ENCODE measurements around the gene C2CD2L. TPM values are rescaled to one million over a fixed set of nuclear protein-coding genes. Genes with fewer than 3 reads are reported as not detected.
A peak's percentile ranks its signal among the peaks of the same experiment; 100 is the strongest.

C2CD2L gene
- polyA plus RNA-seq, 1 donor, result 18.1 TPM

DNA sequence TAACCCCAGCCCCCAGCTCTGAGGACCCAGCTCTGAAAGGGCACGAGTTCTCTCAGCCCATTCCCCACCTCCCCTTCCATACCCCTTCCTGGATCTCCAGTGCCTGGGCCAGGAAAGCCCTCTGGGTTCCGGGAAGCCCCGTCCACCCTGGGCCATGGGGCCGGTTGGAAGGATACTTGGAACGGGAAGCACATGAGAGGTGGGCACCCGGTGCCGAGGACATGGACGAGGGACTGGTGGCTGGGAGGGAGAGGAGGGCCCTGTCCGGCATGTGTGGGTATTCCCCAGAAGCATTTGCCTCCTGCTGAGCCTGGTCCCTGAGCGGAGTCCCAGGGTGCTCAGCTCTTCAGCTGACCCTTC is 9.1 kb downstream of the C2CD2L start:
- Histone ChIP-seq H3K27me3 (ENCODE audit: control insufficient read depth, insufficient read depth, low read length) (no peaks in the 10 kb centered on the region), H3K36me3 (ENCODE audit: control insufficient read depth, insufficient read depth, low read length) (peaks cover 58% of the 10 kb centered on the region), H3K27ac (ENCODE audit: low read length) (no peak overlapping the region), H3K9me3 (ENCODE audit: control insufficient read depth, low read depth, low read length) (no peaks in the 10 kb centered on the region), H3K4me1 (ENCODE audit: control insufficient read depth, insufficient read depth, low read length) (peaks cover 4% of the 10 kb centered on the region), H3K4me3 (ENCODE audit: low read length) (no peak overlapping the region)
- WGBS (ENCODE audit: insufficient coverage, low lambda C conversion rate), result no CpG with 5 or more reads among the region's 10 CpGs
- no peak for DNase-seq

DNA sequence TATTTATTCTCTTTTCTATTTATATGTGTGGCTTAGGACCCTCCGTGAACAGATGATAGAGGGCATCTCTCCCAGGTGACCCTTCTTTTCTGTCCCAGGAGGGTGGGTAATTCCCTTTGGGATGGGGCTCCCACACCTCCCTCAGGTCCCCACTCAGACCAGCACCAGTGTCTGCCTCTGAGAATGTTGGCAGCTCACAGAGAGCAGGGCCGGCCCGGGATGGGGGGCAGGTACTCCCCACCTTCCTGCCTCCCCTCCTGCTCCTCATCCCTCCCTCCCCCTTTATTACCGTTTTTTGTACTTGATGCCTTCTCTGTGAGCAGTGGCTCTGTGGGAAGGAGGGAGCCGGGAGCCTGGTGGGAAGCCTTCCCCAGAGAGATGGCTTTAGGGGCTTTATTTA is 9.5 kb downstream of the C2CD2L start:
- no peak for DNase-seq
- Histone ChIP-seq H3K27me3 (ENCODE audit: control insufficient read depth, insufficient read depth, low read length) (no peaks in the 10 kb centered on the region), H3K4me3 (ENCODE audit: low read length) (no peak overlapping the region), H3K27ac (ENCODE audit: low read length) (no peak overlapping the region), H3K9me3 (ENCODE audit: control insufficient read depth, low read depth, low read length) (no peaks in the 10 kb centered on the region), H3K4me1 (ENCODE audit: control insufficient read depth, insufficient read depth, low read length) (peaks cover 4% of the 10 kb centered on the region), H3K36me3 (ENCODE audit: control insufficient read depth, insufficient read depth, low read length) (peaks cover 54% of the 10 kb centered on the region)
- no CpG with 5 or more reads among the region's 5 CpGs for WGBS (ENCODE audit: insufficient coverage, low lambda C conversion rate)

DNA sequence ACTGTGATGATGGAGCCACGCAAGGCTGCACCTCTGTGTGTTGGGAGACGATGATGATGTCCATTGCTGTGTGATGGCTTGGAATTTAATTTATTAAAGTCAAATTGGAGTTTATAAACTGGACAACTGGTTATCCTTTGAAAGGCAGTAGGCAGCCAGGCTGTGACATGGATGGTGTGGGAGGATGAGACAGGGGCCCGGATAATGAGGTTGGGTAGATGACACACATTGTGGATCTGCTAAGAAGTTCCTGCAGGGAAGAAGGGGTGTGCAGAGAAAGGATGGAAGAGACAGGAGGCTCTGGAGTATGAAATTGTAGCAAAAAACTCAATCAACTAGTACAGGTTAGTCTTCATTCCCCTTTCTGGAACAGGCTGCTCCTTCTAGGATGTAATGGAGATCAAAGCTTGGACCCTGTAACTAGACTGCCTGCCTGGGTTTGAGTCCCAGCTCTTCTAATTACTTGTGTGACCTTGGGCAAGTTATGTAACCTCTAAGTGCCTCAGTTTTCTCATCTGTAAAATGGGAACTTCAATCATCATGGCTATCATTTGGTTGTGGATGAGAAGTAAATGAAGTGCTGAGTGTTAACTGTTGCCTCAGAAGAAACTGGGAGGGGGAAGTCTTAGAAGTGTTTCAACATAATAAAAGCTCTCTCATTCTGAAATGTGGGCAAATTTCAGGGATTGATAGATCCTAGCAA is 10.0 kb downstream of the C2CD2L start:
- Histone ChIP-seq H3K4me3 (ENCODE audit: low read length) (no peak overlapping the region), H3K9me3 (ENCODE audit: control insufficient read depth, low read depth, low read length) (no peaks in the 10 kb centered on the region), H3K36me3 (ENCODE audit: control insufficient read depth, insufficient read depth, low read length) (peaks cover 48% of the 10 kb centered on the region), H3K4me1 (ENCODE audit: control insufficient read depth, insufficient read depth, low read length) (peaks cover 6% of the 10 kb centered on the region), H3K27ac (ENCODE audit: low read length) (no peak overlapping the region), H3K27me3 (ENCODE audit: control insufficient read depth, insufficient read depth, low read length) (no peaks in the 10 kb centered on the region)
- no CpG with 5 or more reads among the region's 3 CpGs for WGBS (ENCODE audit: insufficient coverage, low lambda C conversion rate)
- no peak for DNase-seq

DNA sequence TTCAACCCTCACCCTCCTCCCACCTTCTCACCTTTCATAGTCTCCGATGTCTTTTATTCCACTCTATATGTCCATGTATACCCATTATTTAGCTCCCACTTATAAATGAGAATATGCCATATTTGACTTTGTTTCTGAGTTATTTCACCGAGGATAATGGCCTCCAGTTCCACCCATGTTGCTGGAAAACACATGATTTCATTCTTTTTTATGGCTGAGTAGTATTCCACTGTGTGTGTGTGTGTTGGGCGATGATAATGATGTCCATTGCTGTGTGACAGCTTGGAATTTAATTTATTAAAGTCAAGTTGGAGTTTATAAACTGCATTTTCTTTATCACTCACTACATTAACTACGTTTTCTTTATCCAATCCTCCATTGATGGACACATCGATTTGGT is 11.1 kb downstream of the C2CD2L start:
- no peak overlapping the region for H3K27ac ChIP-seq (ENCODE audit: low read length)
- peaks cover 38% of the 10 kb centered on the region for H3K36me3 ChIP-seq (ENCODE audit: control insufficient read depth, insufficient read depth, low read length)
- DNase-seq, result no peak
- WGBS (ENCODE audit: insufficient coverage, low lambda C conversion rate), result 100% methylated on average over 2 of the region's 5 CpGs
- H3K4me1 ChIP-seq (ENCODE audit: control insufficient read depth, insufficient read depth, low read length), result peaks cover 14% of the 10 kb centered on the region
- no peaks in the 10 kb centered on the region for H3K27me3 ChIP-seq (ENCODE audit: control insufficient read depth, insufficient read depth, low read length)
- H3K4me3 ChIP-seq (ENCODE audit: low read length), result no peak overlapping the region
- H3K9me3 ChIP-seq (ENCODE audit: control insufficient read depth, low read depth, low read length), result no peaks in the 10 kb centered on the region

DNA sequence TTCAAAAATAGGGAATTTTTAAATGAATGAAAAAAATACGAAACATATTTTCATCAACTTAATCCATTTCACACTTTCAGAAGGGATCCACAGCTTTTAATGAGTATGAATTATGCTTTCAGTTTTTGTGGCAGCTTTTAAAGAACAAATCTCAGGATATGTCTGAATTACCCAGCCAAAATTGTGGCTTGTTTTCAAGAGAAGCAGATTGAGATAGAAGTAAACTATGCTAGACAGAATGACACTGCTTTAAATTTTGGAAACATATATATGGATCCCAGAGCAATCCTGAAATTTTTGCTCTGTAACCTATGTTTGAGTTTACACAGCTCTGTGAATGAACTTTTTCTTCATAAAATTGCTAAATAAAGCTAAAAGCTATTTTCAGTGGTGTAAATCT is 11.8 kb downstream of the C2CD2L start:
- Histone ChIP-seq H3K36me3 (ENCODE audit: control insufficient read depth, insufficient read depth, low read length) (peaks cover 32% of the 10 kb centered on the region), H3K4me1 (ENCODE audit: control insufficient read depth, insufficient read depth, low read length) (peaks cover 14% of the 10 kb centered on the region), H3K27ac (ENCODE audit: low read length) (no peak overlapping the region), H3K4me3 (ENCODE audit: low read length) (no peak overlapping the region), H3K27me3 (ENCODE audit: control insufficient read depth, insufficient read depth, low read length) (no peaks in the 10 kb centered on the region), H3K9me3 (ENCODE audit: control insufficient read depth, low read depth, low read length) (no peaks in the 10 kb centered on the region)
- DNase-seq, result no peak
- WGBS (ENCODE audit: insufficient coverage, low lambda C conversion rate), result 100% methylated on average over 1 of the region's 1 CpG

DNA sequence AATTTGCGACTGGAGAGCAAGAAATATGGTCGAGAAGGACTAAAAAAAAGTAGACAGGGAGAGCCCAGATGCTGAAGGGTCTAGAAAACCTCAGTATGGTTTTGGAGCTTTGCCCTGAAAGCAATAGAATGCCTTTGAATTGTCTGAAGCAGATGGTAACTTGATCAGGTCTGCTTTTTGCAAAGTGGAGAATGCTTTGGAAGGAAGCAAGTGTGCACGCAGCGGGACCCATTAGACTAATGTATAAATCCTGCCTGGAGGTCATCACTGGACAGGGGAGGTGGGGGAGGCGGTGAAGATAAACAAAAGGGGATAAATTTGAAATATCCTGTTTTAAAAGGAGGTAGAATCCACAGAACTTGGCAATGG is 13.5 kb downstream of the C2CD2L start:
- no peaks in the 10 kb centered on the region for H3K27me3 ChIP-seq (ENCODE audit: control insufficient read depth, insufficient read depth, low read length)
- 10% methylated on average over 4 of the region's 5 CpGs for WGBS (ENCODE audit: insufficient coverage, low lambda C conversion rate)
- no peak for DNase-seq
- peak overlapping the region; percentile 63 for H3K4me3 ChIP-seq (ENCODE audit: low read length)
- H3K4me1 ChIP-seq (ENCODE audit: control insufficient read depth, insufficient read depth, low read length), result peaks cover 19% of the 10 kb centered on the region
- H3K27ac ChIP-seq (ENCODE audit: low read length), result peak overlapping the region; percentile 68
- H3K9me3 ChIP-seq (ENCODE audit: control insufficient read depth, low read depth, low read length), result no peaks in the 10 kb centered on the region
- peaks cover 27% of the 10 kb centered on the region for H3K36me3 ChIP-seq (ENCODE audit: control insufficient read depth, insufficient read depth, low read length)

DNA sequence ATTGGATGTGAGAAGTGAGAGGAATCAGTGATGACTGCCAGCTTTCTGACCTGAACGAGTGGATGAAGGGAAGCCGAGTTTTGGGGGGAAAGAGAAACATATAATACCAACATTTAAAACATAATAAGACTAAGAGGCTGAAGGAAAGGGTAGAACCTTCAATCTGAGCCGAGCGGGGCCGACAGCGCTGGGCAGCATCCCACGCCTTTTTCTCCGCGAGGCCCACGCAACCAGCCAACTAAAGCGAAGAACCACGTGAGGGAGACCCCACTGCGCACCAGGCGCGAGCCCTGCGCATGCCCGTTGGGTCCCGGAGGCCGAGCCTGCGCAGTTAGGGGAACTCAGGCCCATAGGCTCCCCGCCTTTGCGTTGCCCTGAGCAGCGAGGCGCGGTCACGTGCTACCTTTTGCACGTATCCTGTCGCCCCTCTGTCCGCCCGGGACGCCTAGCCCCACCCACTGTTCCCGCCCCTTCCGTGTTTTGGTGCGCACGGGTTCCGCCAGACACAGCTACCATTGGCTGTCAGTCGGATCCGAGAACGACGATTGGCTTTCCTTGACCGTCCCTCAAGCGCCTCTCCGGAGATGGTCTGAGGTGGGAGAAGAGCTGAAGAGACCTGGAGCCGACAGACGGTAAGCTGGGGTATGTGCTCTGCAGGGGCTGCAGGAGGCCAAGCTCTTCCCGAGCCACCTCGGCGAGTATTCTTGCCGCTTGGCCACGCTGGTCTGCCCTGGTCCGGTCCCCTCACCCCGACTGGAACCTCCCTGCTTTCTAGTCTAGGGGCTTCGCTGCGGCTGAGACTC is 14.1 kb downstream of the C2CD2L start, which contains the start of gene HINFP:
HINFP (plus strand) TSS at position 573 of the 803 bp plus-strand sequence. CDS start 5,365 bp downstream, outside the sequence.
- Histone ChIP-seq H3K9me3 (ENCODE audit: control insufficient read depth, low read depth, low read length) (no peaks in the 10 kb centered on the region), H3K27ac (ENCODE audit: low read length) (peak within 1 kb of the TSS; percentile 90), H3K27me3 (ENCODE audit: control insufficient read depth, insufficient read depth, low read length) (no peaks in the 10 kb centered on the region), H3K36me3 (ENCODE audit: control insufficient read depth, insufficient read depth, low read length) (peaks cover 21% of the 10 kb centered on the region), H3K4me1 (ENCODE audit: control insufficient read depth, insufficient read depth, low read length) (peaks cover 25% of the 10 kb centered on the region), H3K4me3 (ENCODE audit: low read length) (peak within 1 kb of the TSS; percentile 90)
- WGBS (ENCODE audit: insufficient coverage, low lambda C conversion rate), result 0% methylated on average over 5 of the region's 54 CpGs
- DNase-seq, result peak; percentile 99

DNA sequence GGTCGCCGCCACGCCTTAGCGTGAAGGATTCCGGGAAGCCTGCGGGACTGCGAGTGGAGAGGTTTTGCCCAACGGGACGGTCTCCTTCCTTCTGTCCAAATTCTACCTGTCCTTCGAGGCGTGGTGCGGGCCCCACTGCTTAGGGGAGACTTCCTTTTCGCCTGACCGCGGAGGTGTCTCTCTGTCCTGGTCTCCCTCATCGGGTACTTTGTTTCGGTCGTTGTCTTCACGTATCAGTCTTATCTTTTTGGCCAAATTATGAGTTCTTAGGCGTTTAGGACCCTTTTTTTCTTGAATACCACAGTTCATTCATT is 14.6 kb downstream of the C2CD2L start:
- WGBS (ENCODE audit: insufficient coverage, low lambda C conversion rate), result no CpG with 5 or more reads among the region's 20 CpGs

DNA sequence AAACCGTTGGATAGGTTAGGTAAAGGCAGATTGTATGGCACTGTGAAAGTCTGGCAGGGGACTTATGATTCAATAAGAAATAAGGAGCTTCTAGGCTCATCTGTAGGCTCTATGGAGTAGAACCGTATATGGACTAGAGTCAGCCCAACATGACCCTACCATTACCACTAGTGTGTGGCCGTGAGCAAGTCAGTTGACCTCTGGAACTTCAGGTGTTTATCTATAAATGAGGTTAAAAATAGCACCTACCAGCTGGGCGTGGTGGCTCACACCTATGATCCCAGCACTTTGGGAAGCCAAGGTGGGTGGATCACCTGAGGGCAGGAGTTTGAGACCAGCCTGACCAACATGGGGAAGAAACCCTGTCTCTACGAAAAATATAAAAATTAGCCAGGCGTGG is 18.7 kb downstream of the C2CD2L start:
- Histone ChIP-seq H3K27ac (ENCODE audit: low read length) (peak overlapping the region; percentile 80), H3K27me3 (ENCODE audit: control insufficient read depth, insufficient read depth, low read length) (no peaks in the 10 kb centered on the region), H3K36me3 (ENCODE audit: control insufficient read depth, insufficient read depth, low read length) (peaks cover 27% of the 10 kb centered on the region), H3K4me1 (ENCODE audit: control insufficient read depth, insufficient read depth, low read length) (peaks cover 30% of the 10 kb centered on the region), H3K9me3 (ENCODE audit: control insufficient read depth, low read depth, low read length) (no peaks in the 10 kb centered on the region), H3K4me3 (ENCODE audit: low read length) (no peak overlapping the region)
- DNase-seq, result peak; percentile 62 to 78
- no CpG with 5 or more reads among the region's 6 CpGs for WGBS (ENCODE audit: insufficient coverage, low lambda C conversion rate)

More for the DNA sequence above, 14.6 kb downstream of the C2CD2L start:
- peak overlapping the region; percentile 90 for H3K27ac ChIP-seq (ENCODE audit: low read length)
- DNase-seq, result no peak
- peaks cover 31% of the 10 kb centered on the region for H3K4me1 ChIP-seq (ENCODE audit: control insufficient read depth, insufficient read depth, low read length)
- H3K27me3 ChIP-seq (ENCODE audit: control insufficient read depth, insufficient read depth, low read length), result no peaks in the 10 kb centered on the region
- peaks cover 16% of the 10 kb centered on the region for H3K36me3 ChIP-seq (ENCODE audit: control insufficient read depth, insufficient read depth, low read length)
- peak overlapping the region; percentile 90 for H3K4me3 ChIP-seq (ENCODE audit: low read length)
- H3K9me3 ChIP-seq (ENCODE audit: control insufficient read depth, low read depth, low read length), result no peaks in the 10 kb centered on the region

DNA sequence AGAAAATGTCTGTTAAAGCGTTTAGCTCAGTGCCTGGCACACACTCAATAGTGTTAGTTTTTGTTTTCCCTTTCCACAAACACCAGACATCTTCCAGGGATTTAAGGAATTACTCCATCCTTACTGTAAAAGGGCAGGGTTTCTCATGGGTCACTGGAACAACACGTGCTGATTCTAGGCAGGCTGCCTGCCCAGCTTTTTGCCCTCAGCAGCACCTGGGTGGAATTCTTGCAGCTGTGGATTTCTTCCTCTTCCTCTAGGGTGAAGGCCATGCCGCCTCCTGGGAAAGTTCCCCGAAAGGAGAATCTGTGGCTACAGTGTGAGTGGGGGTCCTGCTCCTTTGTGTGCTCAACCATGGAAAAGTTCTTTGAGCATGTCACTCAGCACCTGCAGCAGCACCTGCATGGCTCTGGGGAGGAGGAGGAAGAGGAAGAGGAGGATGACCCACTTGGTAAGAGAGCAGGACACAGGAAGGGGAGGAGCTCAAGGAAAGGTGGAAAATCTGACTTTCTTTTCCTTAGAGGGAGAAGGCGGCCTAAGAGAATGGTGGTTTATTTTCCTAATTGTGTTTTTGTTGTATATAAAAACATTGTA is 19.6 kb downstream of the C2CD2L start:
- Histone ChIP-seq H3K36me3 (ENCODE audit: control insufficient read depth, insufficient read depth, low read length) (peaks cover 37% of the 10 kb centered on the region), H3K9me3 (ENCODE audit: control insufficient read depth, low read depth, low read length) (no peaks in the 10 kb centered on the region), H3K4me3 (ENCODE audit: low read length) (no peak overlapping the region), H3K27ac (ENCODE audit: low read length) (peak overlapping the region; percentile 80), H3K4me1 (ENCODE audit: control insufficient read depth, insufficient read depth, low read length) (peaks cover 28% of the 10 kb centered on the region), H3K27me3 (ENCODE audit: control insufficient read depth, insufficient read depth, low read length) (no peaks in the 10 kb centered on the region)
- no CpG with 5 or more reads among the region's 5 CpGs for WGBS (ENCODE audit: insufficient coverage, low lambda C conversion rate)
- DNase-seq, result no peak
